Measurements from ENCODE around the gene SRGN.

The SRGN gene

DNA sequence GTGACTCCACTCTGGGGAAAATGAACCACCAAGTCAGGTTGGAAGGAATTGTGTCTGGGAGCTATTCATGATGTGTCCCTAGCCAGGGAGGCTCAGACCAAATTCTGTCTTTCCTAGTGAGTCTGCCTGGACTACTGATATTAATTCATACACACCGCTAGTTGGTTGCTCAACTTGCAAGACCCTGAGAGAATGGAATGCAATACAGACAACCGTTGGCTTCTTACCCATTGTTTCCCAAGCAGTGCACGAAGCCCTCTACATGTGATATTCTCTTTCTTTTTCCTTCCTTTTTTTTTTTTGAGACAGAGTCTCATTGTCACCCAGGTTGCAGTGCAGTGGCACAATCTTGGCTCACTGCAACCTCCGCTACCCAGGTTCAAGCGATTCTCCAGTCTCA is 19.4 kb upstream of the SRGN start:
- TF ChIP-seq, protein P1, sequence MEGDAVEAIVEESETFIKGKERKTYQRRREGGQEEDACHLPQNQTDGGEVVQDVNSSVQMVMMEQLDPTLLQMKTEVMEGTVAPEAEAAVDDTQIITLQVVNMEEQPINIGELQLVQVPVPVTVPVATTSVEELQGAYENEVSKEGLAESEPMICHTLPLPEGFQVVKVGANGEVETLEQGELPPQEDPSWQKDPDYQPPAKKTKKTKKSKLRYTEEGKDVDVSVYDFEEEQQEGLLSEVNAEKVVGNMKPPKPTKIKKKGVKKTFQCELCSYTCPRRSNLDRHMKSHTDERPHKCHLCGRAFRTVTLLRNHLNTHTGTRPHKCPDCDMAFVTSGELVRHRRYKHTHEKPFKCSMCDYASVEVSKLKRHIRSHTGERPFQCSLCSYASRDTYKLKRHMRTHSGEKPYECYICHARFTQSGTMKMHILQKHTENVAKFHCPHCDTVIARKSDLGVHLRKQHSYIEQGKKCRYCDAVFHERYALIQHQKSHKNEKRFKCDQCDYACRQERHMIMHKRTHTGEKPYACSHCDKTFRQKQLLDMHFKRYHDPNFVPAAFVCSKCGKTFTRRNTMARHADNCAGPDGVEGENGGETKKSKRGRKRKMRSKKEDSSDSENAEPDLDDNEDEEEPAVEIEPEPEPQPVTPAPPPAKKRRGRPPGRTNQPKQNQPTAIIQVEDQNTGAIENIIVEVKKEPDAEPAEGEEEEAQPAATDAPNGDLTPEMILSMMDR (conservative IDR thresholded peaks at IDR 0.05; ENCODE audit: control insufficient read depth, insufficient read depth, low read depth, low read length) = no peak
- DNase-seq (ENCODE audit: low read depth) = no peak
- H3K4me3 ChIP-seq (ENCODE audit: control insufficient read depth, low read depth, low read length) = no peak overlapping the region

DNA sequence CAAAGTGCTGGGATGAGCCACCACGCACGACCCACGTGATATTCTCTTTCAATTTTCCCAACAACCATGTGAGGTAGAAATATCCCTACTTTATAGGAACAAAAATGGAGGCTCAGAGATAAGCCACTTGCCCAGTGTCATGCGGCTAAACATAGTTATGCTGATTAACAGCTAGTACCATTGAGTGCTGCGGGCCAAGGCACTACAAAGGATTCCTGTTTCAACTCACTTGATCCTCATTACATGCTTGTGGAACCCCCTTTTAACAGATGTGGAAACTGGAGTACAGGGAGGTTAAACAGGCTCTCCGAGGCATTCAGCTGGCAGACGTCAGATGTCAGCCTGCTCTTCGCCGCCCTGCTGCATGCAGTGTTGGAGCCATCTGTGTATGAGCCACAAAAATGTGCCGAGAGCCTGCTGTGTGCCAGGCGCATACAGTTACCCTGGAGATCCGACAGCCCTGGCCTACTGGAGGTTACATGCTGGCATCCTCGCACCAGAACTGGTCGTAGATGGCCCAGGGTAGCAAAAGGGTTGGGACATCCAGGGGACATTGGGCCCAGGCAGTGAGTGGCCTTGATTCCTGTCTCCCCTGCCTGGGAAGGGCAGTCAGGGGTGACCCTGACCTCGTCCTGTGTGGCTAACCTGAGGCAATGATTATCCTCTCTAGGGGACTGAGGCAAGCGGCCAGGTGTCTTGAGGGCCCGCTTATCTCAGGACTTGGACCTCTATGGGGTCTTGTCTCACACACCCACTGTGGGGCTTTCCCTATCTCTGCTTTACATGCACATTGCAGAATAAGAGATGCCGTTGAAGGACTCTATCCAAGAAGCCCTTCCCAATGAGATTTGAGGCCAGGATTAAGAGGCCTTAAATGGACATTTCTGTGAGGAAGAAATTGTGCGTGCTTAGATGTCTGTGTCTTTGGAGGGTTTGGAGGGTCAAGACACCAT is 18.5 kb upstream of the SRGN start:
- H3K4me3 ChIP-seq (ENCODE audit: control insufficient read depth, low read depth, low read length) = no peak overlapping the region
- TF ChIP-seq, protein P1 (conservative IDR thresholded peaks at IDR 0.05; ENCODE audit: control insufficient read depth, insufficient read depth, low read depth, low read length) = no peak
- DNase-seq (ENCODE audit: low read depth) = no peak

DNA sequence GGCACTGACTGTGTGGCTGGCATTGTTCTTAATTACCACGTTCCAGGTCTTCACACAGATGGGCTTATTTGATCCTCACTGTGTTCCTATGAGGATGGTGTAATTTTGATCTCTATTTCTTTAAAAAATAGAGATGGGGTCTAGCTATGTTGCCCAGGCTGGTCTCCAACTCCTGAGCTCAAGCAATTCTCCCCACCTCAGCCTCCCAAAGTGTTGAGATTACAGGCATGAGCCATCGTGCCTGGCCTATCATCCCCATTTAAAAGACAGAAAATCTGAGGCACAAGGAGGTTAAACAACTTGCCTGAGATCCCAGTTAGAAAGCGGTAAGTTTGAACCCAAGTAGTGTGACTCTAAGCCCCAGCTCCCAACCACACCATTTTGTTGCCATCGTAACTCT is 17.0 kb upstream of the SRGN start:
- TF ChIP-seq, protein P1 (conservative IDR thresholded peaks at IDR 0.05; ENCODE audit: control insufficient read depth, insufficient read depth, low read depth, low read length) = no peak
- DNase-seq (ENCODE audit: low read depth) = no peak
- H3K4me3 ChIP-seq (ENCODE audit: control insufficient read depth, low read depth, low read length) = no peak overlapping the region

DNA sequence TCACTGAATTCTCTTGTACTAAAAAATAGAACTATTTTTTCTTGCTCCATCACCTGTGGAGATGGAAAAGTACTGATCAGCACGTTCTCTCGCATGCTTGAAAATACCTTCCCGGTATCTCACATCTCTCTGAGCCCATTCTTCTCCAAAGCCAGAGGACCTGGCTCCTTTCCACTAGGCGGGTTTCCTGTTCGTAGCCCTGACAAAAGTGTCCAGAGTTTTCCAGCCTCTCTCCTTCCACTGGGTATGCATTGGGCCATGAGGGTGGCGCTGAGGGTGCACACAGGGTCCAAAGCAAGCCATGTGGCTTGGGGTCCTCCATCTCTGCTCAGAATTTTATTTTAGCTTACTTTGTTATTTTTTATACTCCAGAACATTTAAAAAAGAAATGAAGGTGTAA is 16.3 kb upstream of the SRGN start:
- TF ChIP-seq, protein P1 (conservative IDR thresholded peaks at IDR 0.05; ENCODE audit: control insufficient read depth, insufficient read depth, low read depth, low read length) = no peak
- no peak for DNase-seq (ENCODE audit: low read depth)
- H3K4me3 ChIP-seq (ENCODE audit: control insufficient read depth, low read depth, low read length) = no peak overlapping the region

DNA sequence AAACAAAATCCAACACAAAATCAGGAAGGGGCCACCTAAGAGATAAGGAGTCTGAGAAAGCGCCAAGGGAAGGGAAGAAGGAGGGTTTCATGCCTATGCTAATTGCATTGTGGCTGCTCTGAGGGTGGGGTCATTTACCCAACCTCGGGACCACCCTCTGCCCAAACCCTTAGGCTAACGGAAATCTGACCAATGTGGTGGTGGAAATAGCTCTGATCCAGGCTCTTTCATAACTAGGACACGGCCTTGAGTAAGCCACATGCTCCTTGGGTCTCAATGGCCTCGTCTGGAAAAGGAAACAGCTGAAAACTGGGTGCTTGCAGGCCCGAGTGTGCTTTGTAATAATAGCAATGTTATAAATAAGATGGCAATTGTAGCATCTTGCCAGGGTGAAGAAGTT is 14.9 kb upstream of the SRGN start:
- TF ChIP-seq, protein P1 (conservative IDR thresholded peaks at IDR 0.05; ENCODE audit: control insufficient read depth, insufficient read depth, low read depth, low read length) = no peak

DNA sequence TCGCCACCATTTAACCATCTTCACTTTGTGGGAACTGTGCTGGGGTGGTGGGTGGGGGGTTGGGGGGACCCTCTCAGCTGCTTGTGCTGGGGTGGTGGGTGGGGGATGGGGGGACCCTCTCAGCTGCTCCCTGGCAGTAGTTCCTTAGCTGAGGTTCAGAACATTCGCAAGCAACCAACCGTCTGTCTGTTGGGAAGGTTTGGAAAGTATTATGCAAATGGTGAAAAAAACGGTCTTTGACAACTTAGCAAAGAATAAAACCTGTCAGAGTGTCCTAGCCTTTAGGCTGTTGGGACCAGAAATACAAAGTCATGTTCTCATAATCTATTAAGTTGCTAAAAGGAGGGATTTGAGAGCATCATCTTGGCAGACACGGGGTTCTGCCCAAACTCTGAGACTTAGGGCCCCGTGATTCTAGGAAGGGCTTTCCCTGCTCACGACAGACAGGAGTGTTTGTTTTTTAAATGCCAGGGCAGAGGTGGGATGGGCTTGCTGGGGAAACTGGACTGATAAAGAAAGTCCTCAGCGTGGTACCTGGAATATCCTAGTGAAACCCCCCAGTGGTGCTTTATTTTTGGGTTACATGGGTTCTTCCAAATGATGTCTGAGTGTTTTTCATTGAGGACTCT is 14.1 kb upstream of the SRGN start:
- DNase-seq (ENCODE audit: low read depth) = no peak
- H3K4me3 ChIP-seq (ENCODE audit: control insufficient read depth, low read depth, low read length) = no peak overlapping the region
- TF ChIP-seq, protein P1 (conservative IDR thresholded peaks at IDR 0.05; ENCODE audit: control insufficient read depth, insufficient read depth, low read depth, low read length) = no peak

More for the DNA sequence above, 14.9 kb upstream of the SRGN start:
- no peak for DNase-seq (ENCODE audit: low read depth)
- no peak overlapping the region for H3K4me3 ChIP-seq (ENCODE audit: control insufficient read depth, low read depth, low read length)
